HG02981 (cell line): ENCODE measurements around the gene SHLD1.
A peak's percentile ranks its signal among the peaks of the same experiment; 100 is the strongest.
"Not testable (repeated sequence)": the region's sequence is repeated elsewhere in the genome, so short reads cannot be mapped to it uniquely, and the experiment has no call there.

Experiments used
- ATAC-seq: cut with Tn5 transposase; IDR thresholded peaks from one replicate; pipeline ENCODE4 v1.9.1; 2021; ENCODE audit warnings: mild to moderate bottlenecking, moderate library complexity; ENCODE audit not compliant: unreplicated experiment

SHLD1 gene, protein sequence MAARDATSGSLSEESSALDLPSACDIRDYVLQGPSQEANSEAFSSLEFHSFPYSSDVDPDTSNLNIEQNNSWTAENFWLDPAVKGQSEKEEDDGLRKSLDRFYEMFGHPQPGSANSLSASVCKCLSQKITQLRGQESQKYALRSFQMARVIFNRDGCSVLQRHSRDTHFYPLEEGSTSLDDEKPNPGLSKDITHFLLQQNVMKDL

DNA sequence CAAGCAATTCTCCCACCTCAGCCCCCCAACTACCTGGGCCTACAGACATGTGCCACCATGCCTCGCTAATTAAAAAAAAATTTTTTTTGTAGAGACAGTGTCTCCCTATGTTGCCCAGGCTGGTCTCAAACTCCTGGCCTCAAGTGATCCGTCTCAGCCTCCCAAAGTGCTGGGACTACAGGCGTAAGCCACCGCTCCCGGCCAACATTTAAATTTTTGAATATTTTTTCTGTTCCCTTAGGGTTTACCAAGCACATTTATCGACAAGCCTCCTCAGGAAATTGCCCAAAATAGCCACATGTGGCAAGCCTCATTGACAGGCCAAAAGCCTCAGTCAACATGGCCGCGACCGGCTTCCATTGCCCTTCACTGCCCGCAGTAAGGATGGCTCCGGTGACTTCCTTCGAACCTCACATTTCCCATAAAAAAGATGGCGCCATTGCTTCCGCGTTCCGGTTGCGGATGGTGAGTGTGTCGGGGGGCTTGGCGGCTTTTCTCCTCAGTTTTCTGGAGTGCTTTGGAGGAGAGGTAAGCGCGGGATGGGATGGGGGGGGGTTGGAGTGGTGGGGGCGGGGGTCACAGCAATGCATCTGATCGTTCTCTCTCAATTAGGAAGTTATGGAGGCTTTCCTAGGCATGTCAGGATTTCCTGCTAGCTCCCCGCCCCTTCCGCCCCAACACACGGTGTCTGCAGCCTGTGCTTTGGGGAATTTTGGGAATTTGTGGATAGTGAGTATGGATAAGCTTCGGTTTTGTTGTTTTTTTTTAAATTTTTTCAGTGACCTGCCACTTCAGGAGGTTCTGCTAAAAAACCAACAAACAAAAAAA, at the start of gene SHLD1:
Gene SHLD1, plus strand, starts transcription at position 450 of the 828 bp plus-strand sequence. CDS start 22,465 bp downstream, outside the sequence.
- peak; percentile 93 for ATAC-seq

DNA sequence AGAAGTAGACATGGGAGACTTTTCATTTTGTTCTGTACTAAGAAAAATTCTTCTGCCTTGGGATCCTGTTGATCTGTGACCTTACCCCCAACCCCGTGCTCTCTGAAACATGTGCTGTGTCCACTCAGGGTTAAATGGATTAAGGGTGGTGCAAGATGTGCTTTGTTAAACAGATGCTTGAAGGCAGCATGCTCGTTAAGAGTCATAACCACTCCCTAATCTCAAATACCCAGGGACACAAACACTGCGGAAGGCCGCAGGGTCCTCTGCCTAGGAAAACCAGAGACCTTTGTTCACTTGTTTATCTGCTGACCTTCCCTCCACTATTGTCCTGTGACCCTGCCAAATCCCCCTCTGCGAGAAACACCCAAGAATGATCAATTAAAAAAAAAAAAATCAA, 47.9 kb upstream of the SHLD1 start:
- not testable (repeated sequence) for ATAC-seq

DNA sequence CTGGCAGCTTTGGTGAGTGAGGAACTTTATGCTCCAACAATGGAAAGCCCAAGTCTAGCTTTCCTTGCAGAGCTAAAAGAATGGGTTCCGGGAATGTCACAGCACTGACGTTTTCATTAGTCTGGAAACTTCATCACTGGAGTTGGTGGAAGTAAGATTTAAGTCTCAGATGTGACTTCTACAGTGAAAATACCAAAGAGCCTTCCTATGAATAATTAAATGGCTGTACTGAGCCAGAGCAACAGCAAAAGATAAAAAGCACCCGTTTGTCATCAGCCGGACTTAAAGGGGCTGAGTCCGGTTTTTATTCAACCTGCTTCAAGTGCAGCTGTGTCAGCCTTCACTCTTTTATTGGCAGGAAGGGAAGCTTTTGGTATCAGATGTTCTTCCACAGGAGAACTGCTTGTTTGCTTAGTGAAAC, 46.5 kb upstream of the SHLD1 start:
- ATAC-seq = no peak

DNA sequence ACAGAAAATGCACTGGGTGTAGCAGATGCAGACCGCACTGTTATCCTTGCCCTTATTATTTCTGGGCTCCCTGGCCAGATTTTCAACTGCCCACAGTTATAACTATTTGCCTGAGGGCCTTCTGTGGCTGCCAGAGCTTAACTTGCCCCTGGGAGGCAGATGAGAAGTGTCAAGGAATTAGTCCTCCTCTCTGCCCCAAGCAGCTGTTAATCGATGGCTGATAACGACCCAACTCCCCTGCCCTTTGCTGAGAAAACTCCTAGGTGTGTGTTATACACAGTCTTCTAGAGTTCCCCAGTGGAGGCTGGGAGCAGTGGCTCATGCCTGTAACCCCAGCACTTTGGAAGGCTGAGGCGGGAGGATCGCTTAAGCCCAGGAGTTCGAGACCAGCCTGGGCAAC, 44.4 kb upstream of the SHLD1 start:
- no peak for ATAC-seq

DNA sequence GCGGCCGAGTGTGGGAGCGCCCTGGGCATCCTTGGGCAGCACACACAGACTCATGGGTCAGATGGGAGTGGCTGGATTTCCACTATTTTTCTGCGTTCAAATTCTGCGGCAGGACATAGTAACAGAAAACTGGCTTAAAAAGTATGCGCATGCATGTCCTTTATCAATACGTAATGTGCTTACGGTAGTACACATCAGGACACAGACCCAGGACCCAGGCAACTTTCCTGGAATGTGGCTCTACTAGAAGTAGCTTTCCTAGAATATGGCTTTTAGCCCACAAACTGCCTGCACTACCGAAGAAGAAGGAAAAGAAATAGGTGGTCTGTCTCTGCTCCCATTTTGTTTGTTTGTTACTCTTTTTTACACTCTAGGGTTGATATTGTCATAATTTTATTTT, 43.4 kb upstream of the SHLD1 start:
- ATAC-seq = no peak

DNA sequence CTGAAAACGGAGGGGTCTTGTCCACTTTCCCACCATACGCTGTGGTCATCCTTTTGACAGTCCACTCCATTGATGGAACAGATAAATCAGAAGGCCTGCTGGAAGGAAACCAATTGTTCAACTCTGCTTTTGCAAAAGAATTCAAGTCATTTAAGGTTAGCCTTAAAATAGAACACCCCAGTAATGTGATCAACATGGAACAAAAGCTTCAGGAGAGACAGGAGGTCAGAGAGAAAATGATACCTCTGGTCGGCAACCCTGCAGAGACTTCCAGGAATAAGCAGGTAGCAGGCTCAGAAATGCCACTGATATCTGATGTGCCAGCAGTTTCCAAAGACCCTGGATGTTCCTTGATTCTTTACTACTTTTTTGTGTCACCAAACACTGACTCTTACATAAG, 39.6 kb upstream of the SHLD1 start:
- ATAC-seq = no peak

DNA sequence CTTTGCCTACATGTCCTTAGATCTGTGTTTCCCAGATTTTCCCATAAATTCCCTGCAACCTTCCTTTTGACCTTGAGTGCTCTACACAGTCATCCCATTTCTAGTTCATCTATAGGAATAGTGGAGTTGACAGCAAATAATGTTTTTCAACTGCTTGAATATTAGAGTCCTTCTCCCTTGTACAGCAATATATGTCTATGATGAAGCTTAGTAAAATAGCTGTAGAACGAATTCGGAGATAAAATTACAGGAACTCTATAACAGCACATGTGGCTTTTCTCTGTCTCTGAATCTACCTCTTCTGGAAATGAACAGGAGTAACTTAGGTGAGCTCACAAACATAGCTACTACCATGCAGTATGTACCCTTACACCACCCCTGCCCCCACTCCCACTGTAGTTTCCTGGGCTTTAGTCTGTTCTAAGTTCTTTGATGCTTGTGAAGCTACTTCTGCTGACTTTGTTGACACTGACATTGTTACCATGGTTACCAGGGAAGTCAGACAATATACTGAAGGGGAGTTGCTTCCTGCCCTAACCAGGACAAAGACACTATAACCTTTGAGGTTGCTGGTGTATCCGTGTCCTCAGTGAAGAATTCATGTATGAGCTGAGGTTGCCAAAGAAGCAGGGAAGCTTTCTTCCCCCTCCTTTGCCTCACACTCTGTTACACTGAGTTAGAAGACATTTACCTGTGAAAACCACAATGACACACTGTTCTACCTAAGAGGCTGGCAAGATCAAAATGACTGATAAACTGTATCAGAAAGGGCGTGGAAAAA, 35.8 kb upstream of the SHLD1 start:
- peak; percentile 53 for ATAC-seq

DNA sequence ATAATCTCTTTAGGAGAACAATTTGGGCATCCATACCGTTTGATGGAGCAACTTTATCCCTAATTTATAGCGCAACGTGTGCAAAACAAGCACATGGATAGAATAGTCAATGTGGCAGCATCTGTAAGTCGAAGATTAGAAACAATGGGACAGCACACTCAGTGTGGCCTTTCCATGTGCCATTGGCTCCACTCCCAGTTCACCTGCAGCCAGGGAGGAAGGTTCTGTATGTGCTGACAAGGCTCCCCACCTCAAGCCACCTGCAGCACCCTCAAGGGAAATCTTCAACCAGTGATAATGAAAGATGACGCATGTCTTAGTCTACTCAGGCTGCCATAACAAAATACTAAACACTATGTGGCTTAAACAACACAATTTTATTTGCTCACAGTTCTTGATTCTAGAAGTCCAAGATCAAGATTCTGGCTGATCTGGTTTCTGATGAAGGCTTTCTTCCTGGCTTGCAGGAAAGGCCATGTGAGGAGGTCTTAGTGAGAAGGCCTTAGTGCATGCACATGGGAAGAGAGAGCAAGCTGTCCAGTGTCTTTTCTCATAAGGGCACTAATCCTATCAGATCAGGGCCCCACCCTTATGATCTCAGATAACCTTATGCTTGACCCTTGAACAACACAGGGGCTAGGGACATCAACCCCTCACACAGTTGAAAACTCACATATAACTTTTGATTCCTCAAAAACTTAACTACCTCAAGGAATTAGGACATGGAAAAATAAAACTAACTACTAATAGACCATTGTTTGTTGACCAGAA, 34.9 kb upstream of the SHLD1 start:
- no peak for ATAC-seq

DNA sequence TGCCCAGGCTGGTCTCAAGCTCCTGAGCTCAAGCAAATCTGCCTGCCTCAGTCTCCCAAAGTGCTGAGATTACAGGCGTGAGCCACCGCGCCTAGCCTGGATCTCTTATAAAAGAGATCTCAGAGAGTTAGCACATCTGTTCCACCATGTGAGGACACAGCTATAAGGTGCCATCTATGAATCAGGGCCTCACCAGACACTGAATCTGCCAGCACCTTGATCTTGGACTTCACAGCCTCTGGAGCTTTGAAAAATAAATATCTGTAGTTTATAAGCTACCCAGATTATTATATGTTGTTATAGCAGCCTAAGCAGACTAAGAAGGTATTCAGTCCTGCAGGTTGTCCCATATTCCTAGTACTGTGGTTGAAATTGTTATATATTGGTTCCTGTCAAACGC, 33.2 kb upstream of the SHLD1 start:
- no peak for ATAC-seq

DNA sequence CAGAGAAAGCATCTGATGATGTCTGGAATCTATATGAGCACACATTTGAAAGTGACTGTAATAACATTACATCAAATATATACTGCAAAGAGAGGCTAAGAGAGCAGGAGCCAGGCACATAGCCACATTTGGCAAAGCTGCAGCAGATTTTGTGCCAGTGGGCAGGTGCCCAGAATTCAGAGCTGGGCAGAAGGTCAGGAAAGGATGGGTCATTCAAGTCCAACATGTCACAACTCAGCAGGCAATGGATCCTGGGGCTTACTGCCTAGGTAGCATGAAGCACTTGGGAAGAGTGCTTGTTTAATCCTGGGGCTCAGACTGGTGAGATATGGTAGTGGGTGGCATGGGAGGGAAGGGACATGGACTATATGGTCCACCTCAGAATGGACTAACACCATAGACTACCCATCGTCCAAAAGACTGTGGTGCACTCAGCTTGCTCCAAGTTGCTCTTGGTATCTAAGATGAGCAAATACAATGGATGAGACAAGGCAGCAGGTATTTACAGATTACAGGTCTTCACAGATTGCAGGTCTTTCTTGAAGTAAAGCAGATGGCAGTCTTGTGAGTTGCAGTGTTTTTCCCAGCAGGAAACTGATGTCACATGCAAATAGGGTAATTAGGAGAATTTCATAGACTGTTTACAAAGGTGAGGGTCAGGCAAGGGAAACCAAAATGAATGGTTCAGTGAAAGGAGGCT, 31.2 kb upstream of the SHLD1 start:
- no peak for ATAC-seq

DNA sequence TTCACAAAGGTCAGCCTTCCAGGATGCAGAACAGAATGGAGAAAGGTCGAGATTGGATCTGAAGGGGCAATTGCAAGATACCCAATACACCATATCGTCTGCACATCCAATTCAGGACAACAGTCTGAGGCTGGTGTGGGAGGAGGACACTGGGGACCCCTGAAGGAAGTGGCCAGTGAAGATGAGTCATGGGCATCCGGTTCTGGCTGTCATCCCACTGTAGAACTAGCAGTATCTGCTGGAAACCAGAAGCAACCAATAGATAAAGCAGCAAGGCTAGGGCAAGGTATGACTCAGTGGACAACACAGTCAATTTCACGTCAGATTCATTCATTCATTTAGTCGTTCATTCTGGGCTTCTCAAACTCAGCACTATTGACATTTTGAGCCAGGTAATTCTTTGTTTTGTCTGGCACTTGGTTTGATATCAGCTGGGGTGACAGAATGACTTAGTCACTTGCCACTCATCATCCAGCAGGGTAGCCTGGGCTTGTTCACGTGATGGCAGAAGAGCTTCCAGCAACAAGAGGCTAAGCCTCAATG, 30.3 kb upstream of the SHLD1 start:
- ATAC-seq = no peak

DNA sequence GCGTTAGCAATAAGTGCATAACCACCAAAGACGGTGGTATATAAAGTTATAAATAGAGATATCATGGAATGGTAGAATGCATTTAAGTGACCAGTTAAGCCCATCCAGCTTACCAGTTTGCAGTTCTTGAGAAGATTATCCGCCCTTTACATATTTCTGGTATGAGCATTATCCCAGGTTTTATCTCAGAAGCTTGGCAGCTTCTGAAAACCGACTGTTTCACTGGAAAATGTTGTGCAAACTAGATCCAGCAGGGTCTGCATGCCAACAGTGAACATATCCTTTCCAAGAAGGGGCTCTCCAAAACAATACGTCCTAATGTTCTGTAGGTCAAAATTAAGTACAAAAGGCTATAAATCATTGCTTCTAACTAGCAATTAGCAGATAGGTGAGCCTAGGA, 29.5 kb upstream of the SHLD1 start:
- no peak for ATAC-seq

DNA sequence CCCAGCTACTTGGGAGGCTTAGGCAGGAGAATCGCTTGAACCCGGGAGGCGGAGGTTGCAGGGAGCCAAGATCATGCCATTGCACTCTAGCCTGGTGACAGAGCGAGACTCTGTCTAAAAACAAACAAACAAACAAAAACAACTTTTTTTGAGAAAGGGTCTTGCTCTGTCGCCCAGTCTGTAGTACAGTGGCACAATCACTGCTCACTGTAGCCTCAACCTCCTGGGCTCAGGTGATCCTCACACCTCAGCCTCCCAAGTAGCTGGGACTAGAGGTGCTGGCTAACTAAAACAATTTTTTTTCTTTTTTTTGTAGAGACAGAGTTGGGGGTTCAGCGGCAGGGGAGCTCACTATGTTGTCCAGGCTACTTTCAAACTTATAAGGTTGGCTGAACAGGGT, 28.8 kb upstream of the SHLD1 start:
- ATAC-seq = not testable (repeated sequence)

DNA sequence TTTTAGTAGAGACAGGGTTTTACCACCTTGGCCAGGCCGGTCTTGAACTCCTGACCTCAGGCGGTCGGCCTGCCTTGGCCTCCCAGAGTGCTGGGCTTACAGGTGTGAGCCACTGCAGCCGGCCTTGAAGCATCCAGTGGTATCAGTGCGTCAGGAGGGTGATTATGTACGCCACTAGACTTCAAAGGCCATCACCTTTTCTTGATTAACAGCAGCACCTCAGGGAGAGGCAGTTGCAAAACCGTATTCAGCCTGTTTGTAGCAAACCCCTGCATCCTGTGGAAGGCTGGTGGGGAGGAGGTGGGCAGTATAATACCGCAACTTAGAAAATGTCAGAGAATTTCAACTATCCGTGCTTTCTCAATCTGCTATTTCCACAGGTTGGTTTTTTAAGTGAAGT, 27.3 kb upstream of the SHLD1 start:
- no peak for ATAC-seq

DNA sequence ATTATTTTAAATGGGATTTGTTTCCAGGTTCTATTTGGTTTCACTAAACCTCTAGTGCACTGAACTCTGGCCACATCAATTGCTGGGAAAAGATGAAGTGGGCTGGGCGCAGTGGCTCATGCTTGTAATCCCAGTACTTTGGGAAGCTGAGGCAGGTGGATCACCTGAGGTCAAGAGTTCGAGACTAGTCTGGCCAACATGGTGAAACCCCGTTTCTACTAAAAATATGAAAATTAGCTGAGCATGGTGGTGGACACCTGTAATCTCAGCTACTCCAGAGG, 25.1 kb upstream of the SHLD1 start:
- not testable (repeated sequence) for ATAC-seq

DNA sequence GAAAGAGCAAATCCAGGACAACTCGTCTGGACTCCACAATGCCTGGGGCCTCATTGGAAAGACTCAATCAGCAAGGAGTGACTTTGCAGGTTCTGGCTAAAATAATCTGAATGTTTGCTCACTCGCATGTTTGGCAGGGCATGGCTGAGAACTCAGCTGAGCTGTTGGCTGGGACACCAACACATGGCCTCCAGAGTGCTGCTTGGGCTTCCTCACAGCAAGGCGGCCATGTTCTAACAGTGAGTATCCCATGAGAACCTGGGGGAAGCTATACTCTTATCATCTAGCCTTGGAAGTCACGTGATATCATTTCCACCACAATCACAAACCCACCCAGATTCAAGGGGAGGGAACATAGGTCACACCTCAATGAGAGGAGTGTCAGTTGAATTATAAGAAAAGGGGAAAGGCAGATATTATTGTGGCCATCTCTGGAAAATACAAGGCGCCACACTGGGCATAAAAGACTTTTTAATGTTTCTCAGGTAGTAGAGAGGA, 23.1 kb upstream of the SHLD1 start:
- no peak for ATAC-seq

DNA sequence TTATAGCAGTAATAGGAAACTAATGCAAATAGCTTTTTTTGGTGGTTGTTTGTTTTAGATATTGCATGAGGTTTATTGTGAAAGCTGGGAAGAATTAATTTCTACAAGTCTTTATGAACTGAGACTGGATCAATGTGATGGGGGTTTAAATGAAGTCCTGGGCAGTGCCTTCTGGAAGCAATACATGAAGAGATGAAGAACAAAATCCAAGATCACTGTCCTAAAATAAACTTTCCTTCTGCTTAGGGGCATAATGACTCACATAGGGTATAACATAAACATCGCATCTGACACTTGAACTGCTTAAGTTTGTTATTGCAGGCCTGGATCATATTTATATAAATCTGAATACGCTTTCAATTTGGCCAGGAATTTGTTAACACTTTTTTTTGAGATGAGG, 20.9 kb upstream of the SHLD1 start:
- no peak for ATAC-seq

DNA sequence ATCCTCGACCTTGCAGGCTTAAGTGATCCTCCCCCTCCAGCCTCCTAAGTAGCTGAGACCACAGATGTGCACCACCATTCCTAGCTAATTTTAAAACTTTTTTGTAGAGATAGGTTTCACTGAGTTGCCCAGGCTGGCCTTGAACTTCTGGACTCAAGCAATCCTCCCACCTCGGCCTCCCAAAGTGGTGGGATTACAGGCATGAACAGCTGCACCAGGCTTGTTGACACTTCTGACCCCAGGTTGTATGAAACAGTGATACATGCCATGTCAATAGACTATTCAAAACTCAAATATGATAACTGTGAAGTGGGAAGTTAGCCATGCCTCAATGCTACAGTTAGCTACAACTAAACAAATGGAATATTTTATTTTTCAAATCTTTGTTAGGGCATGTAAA, 20.1 kb upstream of the SHLD1 start:
- no peak for ATAC-seq

DNA sequence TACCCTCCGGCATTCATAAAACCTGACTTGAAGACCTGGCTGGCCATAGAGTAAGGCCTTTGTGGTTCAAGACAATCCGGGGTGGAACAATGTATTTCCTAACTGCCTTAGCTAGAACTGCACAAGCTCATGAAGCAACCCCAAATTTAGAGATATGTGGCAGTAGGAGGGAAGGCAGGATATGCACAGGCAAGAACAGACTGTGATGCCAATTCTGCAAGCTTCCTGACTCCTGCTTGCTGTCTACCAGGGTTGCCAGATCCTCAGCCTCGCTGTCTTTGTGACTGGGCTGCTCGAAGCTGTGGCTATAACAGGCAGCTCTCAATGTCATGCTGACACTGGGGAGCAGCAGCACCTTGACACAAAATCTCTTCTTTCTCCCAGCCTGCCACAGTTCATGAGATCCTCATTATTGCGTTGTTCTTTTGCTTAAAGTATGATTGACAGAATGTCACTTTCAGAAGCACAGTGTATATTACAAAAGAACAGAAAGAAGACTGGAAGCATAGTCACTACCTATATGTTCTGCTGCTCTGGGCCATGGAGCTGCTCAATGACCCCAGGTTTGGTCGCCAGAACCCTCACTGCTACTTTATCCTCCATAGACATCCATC, 18.3 kb upstream of the SHLD1 start:
- ATAC-seq = no peak

DNA sequence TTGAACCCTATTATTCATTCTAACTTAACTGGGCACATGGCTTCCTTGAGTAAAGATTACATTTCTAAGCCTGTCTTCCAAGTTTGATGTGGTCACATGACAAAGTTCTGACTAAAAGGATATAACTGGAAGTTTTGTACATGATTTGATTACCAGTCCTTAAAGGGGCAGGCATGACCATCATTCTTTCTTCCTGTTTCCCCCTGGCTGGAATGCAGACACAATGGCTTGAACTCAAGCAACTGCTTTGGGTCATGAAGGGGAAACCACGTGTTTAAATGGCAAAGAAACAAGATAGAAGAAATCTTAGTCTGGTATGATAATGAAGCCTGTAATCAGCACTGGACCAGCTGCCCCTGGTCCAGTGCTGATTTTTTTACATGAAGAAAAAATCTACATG, 15.6 kb upstream of the SHLD1 start:
- ATAC-seq = no peak
